Prostate gland (tissue), 2 donors: ENCODE measurements around the gene ZBTB7C.

Experiments
- POLR2A ChIP-seq: fragments of 450-650 bp; IDR thresholded peaks from one replicate; pipeline ENCODE4 v1.6.1; 2016; ENCODE audit warnings: antibody characterized with exemption, mild to moderate bottlenecking
- POLR2AphosphoS5 ChIP-seq: sonication (generic); formaldehyde crosslinking; IDR thresholded peaks from one replicate; pipeline ENCODE4 v1.6.1; 2017; ENCODE audit warnings: antibody characterized with exemption
- TF ChIP-seq, protein P1 (sequence below), 4 experiments: fragments of 200-600 bp in 2 of 4; fragments of 450-650 bp in 2 of 4; sonication (generic) in 2 of 4; IDR thresholded peaks; 1 replicate in 3 of 4; 2 replicates in 1 of 4; pipeline ENCODE4 v1.5.1; 2016 to 2019; ENCODE audit warnings: antibody characterized with exemption in 4 of 4, mild to moderate bottlenecking in 2 of 4, moderate library complexity in 2 of 4

- TF ChIP-seq, protein P1, sequence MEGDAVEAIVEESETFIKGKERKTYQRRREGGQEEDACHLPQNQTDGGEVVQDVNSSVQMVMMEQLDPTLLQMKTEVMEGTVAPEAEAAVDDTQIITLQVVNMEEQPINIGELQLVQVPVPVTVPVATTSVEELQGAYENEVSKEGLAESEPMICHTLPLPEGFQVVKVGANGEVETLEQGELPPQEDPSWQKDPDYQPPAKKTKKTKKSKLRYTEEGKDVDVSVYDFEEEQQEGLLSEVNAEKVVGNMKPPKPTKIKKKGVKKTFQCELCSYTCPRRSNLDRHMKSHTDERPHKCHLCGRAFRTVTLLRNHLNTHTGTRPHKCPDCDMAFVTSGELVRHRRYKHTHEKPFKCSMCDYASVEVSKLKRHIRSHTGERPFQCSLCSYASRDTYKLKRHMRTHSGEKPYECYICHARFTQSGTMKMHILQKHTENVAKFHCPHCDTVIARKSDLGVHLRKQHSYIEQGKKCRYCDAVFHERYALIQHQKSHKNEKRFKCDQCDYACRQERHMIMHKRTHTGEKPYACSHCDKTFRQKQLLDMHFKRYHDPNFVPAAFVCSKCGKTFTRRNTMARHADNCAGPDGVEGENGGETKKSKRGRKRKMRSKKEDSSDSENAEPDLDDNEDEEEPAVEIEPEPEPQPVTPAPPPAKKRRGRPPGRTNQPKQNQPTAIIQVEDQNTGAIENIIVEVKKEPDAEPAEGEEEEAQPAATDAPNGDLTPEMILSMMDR (IDR thresholded peaks at IDR 0.05) = no peak
- TF ChIP-seq POLR2AphosphoS5 = no peak
- no peak for TF ChIP-seq POLR2A
Observed at GRCh38 chr18:48080546-48080945, 328.6 kb downstream of the ZBTB7C start.
